Fibroblast of villous mesenchyme (primary cell): ENCODE measurements around the gene ENTPD2. TPM values are rescaled to one million over a fixed set of nuclear protein-coding genes. Genes with fewer than 3 reads are reported as not detected.

Experiments used
- small RNA-seq: library from RNA; depleted of rRNA; stranded (forward); fragments of <200 nt; gene quantifications from one replicate; pipeline ENCODE3, GENCODE V24; 2012
- total RNA-seq: library from RNA; depleted of rRNA; stranded (reverse); fragments of >200 nt; gene quantifications from 2 replicates; pipeline ENCODE4 v1.2.3, GENCODE V29; 2012

Gene ENTPD2
- total RNA-seq, 1 donor = not detected

Small RNAs within 50 kb of the gene (small RNA-seq; reads per million reads assigned to genes)
- not detected for gene RF00153

Other genes starting within 250 kb of the ENTPD2 start
- 69.6 and 72.1 TPM in 2 replicates for gene RABL6, start 246.1 kb downstream of the ENTPD2 start, total RNA-seq
- 0.86 and 1.3 TPM in 2 replicates for gene AJM1, start 211.6 kb downstream of the ENTPD2 start, total RNA-seq
- 75.4 and 105 TPM in 2 replicates for gene PHPT1, start 204.7 kb downstream of the ENTPD2 start, total RNA-seq
- gene MAMDC4, start 201.7 kb downstream of the ENTPD2 start, total RNA-seq = 1.6 and 3.0 TPM in 2 replicates
- gene EDF1, start 187.8 kb downstream of the ENTPD2 start, total RNA-seq = 146 and 163 TPM in 2 replicates
- 11.0 and 16.8 TPM in 2 replicates for gene TRAF2, start 167.5 kb downstream of the ENTPD2 start, total RNA-seq
- gene FBXW5, start 109.3 kb downstream of the ENTPD2 start, total RNA-seq = 104 and 115 TPM in 2 replicates
- gene C8G, start 108.8 kb downstream of the ENTPD2 start, total RNA-seq = 0.86 TPM in 1 of 2 replicates, not detected in the other
- 0.86 TPM in 1 of 2 replicates, not detected in the other for gene LCN12, start 101.8 kb downstream of the ENTPD2 start, total RNA-seq
- gene PTGDS, start 76.6 kb downstream of the ENTPD2 start, total RNA-seq = 10.8 and 21.9 TPM in 2 replicates
- gene LCNL1, start 71.1 kb downstream of the ENTPD2 start, total RNA-seq = 3.2 and 3.5 TPM in 2 replicates
- 9.9 and 18.0 TPM in 2 replicates for gene PAXX, start 61.6 kb downstream of the ENTPD2 start, total RNA-seq
- gene CLIC3, start 57.5 kb downstream of the ENTPD2 start, total RNA-seq = 19.0 and 43.2 TPM in 2 replicates
- gene ABCA2, start 25.8 kb downstream of the ENTPD2 start, total RNA-seq = 14.7 and 15.5 TPM in 2 replicates
- not detected in 2 replicates for gene FUT7, start 22.0 kb downstream of the ENTPD2 start, total RNA-seq
- 6.4 and 13.0 TPM in 2 replicates for gene NPDC1, start 7.9 kb downstream of the ENTPD2 start, total RNA-seq
- 5.2 TPM in 2 replicates for gene SAPCD2, start 16.5 kb upstream of the ENTPD2 start, total RNA-seq
- 16.0 and 31.2 TPM in 2 replicates for gene UAP1L1, start 23.5 kb upstream of the ENTPD2 start, total RNA-seq
- 65.6 and 65.7 TPM in 2 replicates for gene MAN1B1, start 32.9 kb upstream of the ENTPD2 start, total RNA-seq
- gene DPP7, start 60.7 kb upstream of the ENTPD2 start, total RNA-seq = 41.5 and 44.8 TPM in 2 replicates
- gene GRIN1, start 85.1 kb upstream of the ENTPD2 start, total RNA-seq = under 0.01 TPM in 1 of 2 replicates, not detected in the other
- not detected in 2 replicates for gene LRRC26, start 116.0 kb upstream of the ENTPD2 start, total RNA-seq
- gene TMEM210, start 118.0 kb upstream of the ENTPD2 start, total RNA-seq = not detected in 2 replicates
- gene ANAPC2, start 134.5 kb upstream of the ENTPD2 start, total RNA-seq = 22.9 and 24.8 TPM in 2 replicates
- gene SSNA1, start 134.6 kb upstream of the ENTPD2 start, total RNA-seq = 58.7 and 81.5 TPM in 2 replicates
- gene TPRN, start 146.7 kb upstream of the ENTPD2 start, total RNA-seq = 6.9 and 8.1 TPM in 2 replicates
- gene TMEM203, start 151.6 kb upstream of the ENTPD2 start, total RNA-seq = 33.2 and 40.2 TPM in 2 replicates
- 7.8 and 11.0 TPM in 2 replicates for gene NDOR1, start 151.6 kb upstream of the ENTPD2 start, total RNA-seq
- gene RNF208, start 168.2 kb upstream of the ENTPD2 start, total RNA-seq = under 0.01 TPM in 1 of 2 replicates, not detected in the other
- under 0.01 and 0.64 TPM in 2 replicates for gene CYSRT1, start 171.1 kb upstream of the ENTPD2 start, total RNA-seq
- gene RNF224, start 173.4 kb upstream of the ENTPD2 start, total RNA-seq = not detected in 2 replicates
- under 0.01 TPM in 1 of 2 replicates, not detected in the other for gene SLC34A3, start 176.8 kb upstream of the ENTPD2 start, total RNA-seq
- gene TUBB4B, start 187.2 kb upstream of the ENTPD2 start, total RNA-seq = 151 and 218 TPM in 2 replicates
- not detected in 2 replicates for gene STPG3, start 197.2 kb upstream of the ENTPD2 start, total RNA-seq
- gene NELFB, start 201.3 kb upstream of the ENTPD2 start, total RNA-seq = 47.1 and 48.6 TPM in 2 replicates
- 39.3 and 42.3 TPM in 2 replicates for gene TOR4A, start 223.7 kb upstream of the ENTPD2 start, total RNA-seq
- under 0.01 and 0.32 TPM in 2 replicates for gene NRARP, start 248.2 kb upstream of the ENTPD2 start, total RNA-seq